HepG2 (cell line): ENCODE data around the gene ST8SIA6. TPM values are rescaled to one million over a fixed set of nuclear protein-coding genes. Genes with fewer than 3 reads are reported as not detected.

Experiments
- ATAC-seq: fragments of 200-7000 bp; cut with Tn5 transposase; 3 replicates; pipeline ENCODE4 v1.9.1; 2020; ENCODE audit warnings: mild to moderate bottlenecking, moderate library complexity
- BruUV-seq: library from RNA; stranded (reverse); fragments of 400-500 nt; replicated peaks from 2 replicates; lab custom pipeline; 2021; lab: Mats Ljungman, UMichigan
- CTCF ChIA-PET: fragments of 300-600 bp; formaldehyde crosslinking; extraction: SDS; loops from one replicate; lab custom pipeline; 2021; ENCODE audit warnings: low total read pairs, inconsistent platforms, low intra/inter-chr PET ratio; lab: Yijun Ruan, JAX
- POLR2A ChIA-PET: fragments of 350-600 bp; sonication (Branson Sonifier 250); formaldehyde crosslinking; loops from one replicate; lab custom pipeline; 2020; ENCODE audit warnings: antibody characterized with exemption, inconsistent platforms; lab: Yijun Ruan, JAX
- DNase-seq: peaks from one replicate; pipeline ENCODE4 v3.0.0-alpha.2; 2015; ENCODE audit warnings: low spot score
- FAIRE-seq: peaks from 3 replicates; lab custom pipeline; 2011; peaks lifted over from hg19 to GRCh38; lab: Jason Lieb, UNC
- H2AFZ ChIP-seq: one replicate; pipeline ENCODE4 v1.6.1; 2011; ENCODE audit warnings: low read length, inconsistent platforms
- H3K27ac ChIP-seq: fragments of 300-600 bp; 3 replicates; pipeline ENCODE4 v1.8.0; 2011; ENCODE audit warnings: mixed run types, mild to moderate bottlenecking, mixed read lengths, low read length, inconsistent platforms; ENCODE audit not compliant: insufficient read depth; ENCODE audit errors: extremely low read length
- H3K27me3 ChIP-seq, 2 experiments: fragments of 200-600 bp in 1 of 2; 2 replicates in 1 of 2; 3 replicates in 1 of 2; pipeline versions ENCODE4 v1.6.0 to v1.8.0; 2011; ENCODE audit warnings: low read length in 2 of 2, mild to moderate bottlenecking in 2 of 2, moderate library complexity in 2 of 2, inconsistent platforms in 1 of 2; ENCODE audit not compliant: insufficient read depth in 2 of 2, control insufficient read depth in 1 of 2
- H3K36me3 ChIP-seq, 2 experiments: fragments of 200-600 bp in 1 of 2; replicated peaks in 1 of 2; 2 replicates in 1 of 2; 3 replicates in 1 of 2; pipeline versions ENCODE4 v1.5.1 to v1.8.0; 2011; ENCODE audit warnings: low read length in 2 of 2, inconsistent platforms in 1 of 2; ENCODE audit not compliant: insufficient read depth in 2 of 2, control insufficient read depth in 1 of 2
- H3K4me1 ChIP-seq: 2 replicates; pipeline ENCODE4 v1.5.1; 2012; ENCODE audit warnings: low read length, inconsistent platforms; ENCODE audit not compliant: insufficient read depth
- H3K4me2 ChIP-seq: 2 replicates; pipeline ENCODE4 v1.6.0; 2011; ENCODE audit warnings: low read depth, low read length, inconsistent platforms
- H3K4me3 ChIP-seq, 3 experiments: fragments of 200-600 bp in 1 of 3; sonication (generic), shearing (Covaris generic) in 1 of 3; replicated peaks in 1 of 3; 2 replicates each; pipeline ENCODE4 v1.5.1; 2011 to 2016; ENCODE audit warnings: low read length in 3 of 3, inconsistent platforms in 2 of 3, low read depth in 2 of 3, mild to moderate bottlenecking in 2 of 3, control low read depth in 1 of 3, mixed read lengths in 1 of 3; ENCODE audit not compliant: insufficient read depth in 1 of 3
- H3K79me2 ChIP-seq: one replicate; pipeline ENCODE4 v1.6.1; 2011; ENCODE audit warnings: low read length, inconsistent platforms; ENCODE audit not compliant: insufficient read depth
- H3K9ac ChIP-seq: 2 replicates; pipeline ENCODE4 v1.6.0; 2011; ENCODE audit warnings: mild to moderate bottlenecking, low read depth, low read length, inconsistent platforms; ENCODE audit not compliant: insufficient read depth
- H3K9me3 ChIP-seq: 2 replicates; pipeline ENCODE4 v1.5.1; 2012; ENCODE audit warnings: mild to moderate bottlenecking, low read length
- H4K20me1 ChIP-seq: 2 replicates; pipeline ENCODE4 v1.6.0; 2011; ENCODE audit warnings: inconsistent platforms, mild to moderate bottlenecking, low read length, moderate library complexity; ENCODE audit not compliant: insufficient read depth
- GFI1 ChIP-seq: sonication (generic); formaldehyde crosslinking; IDR thresholded peaks from 2 replicates; pipeline ENCODE4 v1.5.0; 2020; ENCODE audit warnings: missing genetic modification reagents, mild to moderate bottlenecking, borderline replicate concordance
- HMG20B ChIP-seq: conservative IDR thresholded peaks from 2 replicates; pipeline ENCODE4 v1.6.1; 2016; ENCODE audit warnings: missing genetic modification reagents, missing compliant biosample characterization
- MED13 ChIP-seq: sonication (generic); formaldehyde crosslinking; IDR thresholded peaks from 2 replicates; pipeline ENCODE4 v1.5.0; 2020; ENCODE audit warnings: missing genetic modification reagents
- MIER3 ChIP-seq: IDR thresholded peaks from 2 replicates; pipeline ENCODE4 v1.6.1; 2016; ENCODE audit warnings: missing compliant biosample characterization, borderline replicate concordance
- NR2C2 ChIP-seq: sonication (generic); formaldehyde crosslinking; IDR thresholded peaks from 2 replicates; pipeline ENCODE4 v1.4.0; 2020; ENCODE audit warnings: missing genetic modification reagents, mild to moderate bottlenecking, moderate library complexity, borderline replicate concordance
- PAF1 ChIP-seq: IDR thresholded peaks from 2 replicates; pipeline ENCODE4 v1.6.1; 2016; ENCODE audit warnings: missing genetic modification reagents, missing compliant biosample characterization
- RBM39 ChIP-seq: fragments of 200-400 bp; formaldehyde crosslinking; IDR thresholded peaks from one replicate; pipeline ENCODE4 v1.6.1; 2018; ENCODE audit warnings: antibody characterized with exemption, mild to moderate bottlenecking, low read depth, low read length; ENCODE audit not compliant: poor library complexity, severe bottlenecking
- ZNF263 ChIP-seq: sonication (generic); formaldehyde crosslinking; IDR thresholded peaks from 2 replicates; pipeline ENCODE4 v1.4.0; 2020; ENCODE audit warnings: missing genetic modification reagents
- ZNF292 ChIP-seq: sonication (generic); formaldehyde crosslinking; IDR thresholded peaks from 2 replicates; pipeline ENCODE4 v1.8.1; 2022; ENCODE audit warnings: mild to moderate bottlenecking, low read depth, missing genetic modification reagents, borderline replicate concordance
- ZNF772 ChIP-seq: sonication (generic); formaldehyde crosslinking; IDR thresholded peaks from 2 replicates; pipeline ENCODE4 v1.5.0; 2020; ENCODE audit warnings: mild to moderate bottlenecking, missing genetic modification reagents
- WGBS: methylation state at CpG from one replicate; pipeline ENCODE4 v1.1.6; 2017; ENCODE audit warnings: low lambda C conversion rate; 5-methylcytosine and 5-hydroxymethylcytosine counted together
- in situ Hi-C: cut with HindIII; loops from 2 replicates; pipeline ENCODE4 v1.10.0; 2017; ENCODE audit warnings: low pct_unique_long_range_greater_than_20kb; ENCODE audit not compliant: extremely low pct_ligation_motif_present
- intact Hi-C: fragments of 100-400 bp; cut with micrococcal nuclease; formaldehyde crosslinking; loops from one replicate; pipeline ENCODE4 v1.10.0; 2022; ENCODE audit not compliant: unreplicated experiment
- polyA plus RNA-seq, 8 experiments: library from polyadenylated mRNA; depleted of rRNA in 3 of 8; stranded (reverse) in 7 of 8; unstranded in 1 of 8; fragments of >200 nt; fragmentation: Illumina TruSeq in 4 of 8; extraction: Trizol in 4 of 8; gene quantifications; 2 replicates each; pipeline versions ENCODE4 v1.2.1 to v1.2.3, GENCODE V29; 2011 to 2016; ENCODE audit warnings: low read depth in 4 of 8, missing spikeins in 1 of 8, mixed read lengths in 1 of 8; ENCODE audit not compliant: insufficient read depth in 1 of 8
- total RNA-seq, 5 experiments: library from RNA; depleted of rRNA; stranded (reverse); fragments of >200 nt; fragmentation: Illumina TruSeq; extraction: Trizol; gene quantifications; 2 replicates each; pipeline ENCODE4 v1.2.3, GENCODE V29; 2016; ENCODE audit warnings: low read depth in 1 of 5
- TF ChIP-seq, protein P1 (sequence below): sonication (generic); formaldehyde crosslinking; IDR thresholded peaks from 2 replicates; pipeline ENCODE4 v1.4.0; 2020; ENCODE audit warnings: missing genetic modification reagents
- TF ChIP-seq, protein P2 (sequence below): sonication (generic); formaldehyde crosslinking; IDR thresholded peaks from 2 replicates; pipeline ENCODE4 v1.9.0; 2021; ENCODE audit warnings: missing genetic modification reagents, mild to moderate bottlenecking, borderline replicate concordance
- TF ChIP-seq, protein P3 (sequence below): sonication (generic); formaldehyde crosslinking; IDR thresholded peaks from 2 replicates; pipeline ENCODE4; 2020; ENCODE audit warnings: missing genetic modification reagents, mild to moderate bottlenecking, borderline replicate concordance

ST8SIA6 gene
- total and polyA plus RNA-seq, 2 of the 13 experiments (the other 11 are each of a cell fraction or from before 2014, with no cell fraction given) = not detected

DNA sequence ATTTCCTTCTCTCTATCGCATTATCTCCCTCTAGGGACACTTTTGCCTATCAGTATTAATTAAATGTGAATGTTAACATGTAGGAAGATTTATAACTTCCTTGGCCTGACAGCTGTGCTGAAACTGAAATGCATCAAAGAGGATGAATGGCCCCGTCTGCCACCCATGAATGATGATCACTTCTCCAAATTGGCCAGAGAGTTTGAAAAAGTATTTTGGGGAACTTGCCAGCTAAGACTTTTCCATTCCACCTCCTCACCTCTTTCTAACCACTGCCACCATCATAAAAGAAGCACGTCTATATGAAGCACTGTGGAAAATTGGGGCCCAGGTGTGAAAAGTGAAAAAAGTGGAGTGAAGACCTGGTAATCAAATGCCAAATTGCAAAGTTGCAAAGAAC, 25.4 kb upstream of the ST8SIA6 start:
- Histone ChIP-seq H3K79me2 (no peaks in the 10 kb centered on the region), H3K27me3 (peaks cover 0 to 4% of the 10 kb centered on the region in 2 experiments; a peak in 1 of 5 replicates), H3K36me3 (no peaks in the 10 kb centered on the region), H2AFZ (no peak overlapping the region), H3K27ac (no peak overlapping the region), H4K20me1 (no peaks in the 10 kb centered on the region), H3K9ac (no peak overlapping the region)
- FAIRE-seq = no peak
- BruUV-seq = no TSS peak
- DNase-seq = no peak
- POLR2A ChIA-PET = no interaction called here
- CTCF ChIA-PET = no interaction called here
- in situ Hi-C loops = no loop called here
- no peak for ATAC-seq
- TF ChIP-seq, protein P1, sequence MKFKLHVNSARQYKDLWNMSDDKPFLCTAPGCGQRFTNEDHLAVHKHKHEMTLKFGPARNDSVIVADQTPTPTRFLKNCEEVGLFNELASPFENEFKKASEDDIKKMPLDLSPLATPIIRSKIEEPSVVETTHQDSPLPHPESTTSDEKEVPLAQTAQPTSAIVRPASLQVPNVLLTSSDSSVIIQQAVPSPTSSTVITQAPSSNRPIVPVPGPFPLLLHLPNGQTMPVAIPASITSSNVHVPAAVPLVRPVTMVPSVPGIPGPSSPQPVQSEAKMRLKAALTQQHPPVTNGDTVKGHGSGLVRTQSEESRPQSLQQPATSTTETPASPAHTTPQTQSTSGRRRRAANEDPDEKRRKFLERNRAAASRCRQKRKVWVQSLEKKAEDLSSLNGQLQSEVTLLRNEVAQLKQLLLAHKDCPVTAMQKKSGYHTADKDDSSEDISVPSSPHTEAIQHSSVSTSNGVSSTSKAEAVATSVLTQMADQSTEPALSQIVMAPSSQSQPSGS (CRISPR knock-in tag) = no peak
- TF ChIP-seq NR2C2 (CRISPR knock-in tag) = no peak
- no peak for TF ChIP-seq MED13 (CRISPR knock-in tag)
- TF ChIP-seq, protein P2, sequence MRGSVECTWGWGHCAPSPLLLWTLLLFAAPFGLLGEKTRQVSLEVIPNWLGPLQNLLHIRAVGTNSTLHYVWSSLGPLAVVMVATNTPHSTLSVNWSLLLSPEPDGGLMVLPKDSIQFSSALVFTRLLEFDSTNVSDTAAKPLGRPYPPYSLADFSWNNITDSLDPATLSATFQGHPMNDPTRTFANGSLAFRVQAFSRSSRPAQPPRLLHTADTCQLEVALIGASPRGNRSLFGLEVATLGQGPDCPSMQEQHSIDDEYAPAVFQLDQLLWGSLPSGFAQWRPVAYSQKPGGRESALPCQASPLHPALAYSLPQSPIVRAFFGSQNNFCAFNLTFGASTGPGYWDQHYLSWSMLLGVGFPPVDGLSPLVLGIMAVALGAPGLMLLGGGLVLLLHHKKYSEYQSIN (CRISPR knock-in tag) = no peak
- TF ChIP-seq RBM39 = no peak
- TF ChIP-seq ZNF772 (CRISPR knock-in tag) = no peak
- no peak for TF ChIP-seq PAF1 (CRISPR knock-in tag)
- no peak for TF ChIP-seq ZNF263 (CRISPR knock-in tag)
- no peak for TF ChIP-seq GFI1 (CRISPR knock-in tag)
- TF ChIP-seq HMG20B = no peak
- TF ChIP-seq ZNF292 (CRISPR knock-in tag) = no peak
- TF ChIP-seq, protein P3, sequence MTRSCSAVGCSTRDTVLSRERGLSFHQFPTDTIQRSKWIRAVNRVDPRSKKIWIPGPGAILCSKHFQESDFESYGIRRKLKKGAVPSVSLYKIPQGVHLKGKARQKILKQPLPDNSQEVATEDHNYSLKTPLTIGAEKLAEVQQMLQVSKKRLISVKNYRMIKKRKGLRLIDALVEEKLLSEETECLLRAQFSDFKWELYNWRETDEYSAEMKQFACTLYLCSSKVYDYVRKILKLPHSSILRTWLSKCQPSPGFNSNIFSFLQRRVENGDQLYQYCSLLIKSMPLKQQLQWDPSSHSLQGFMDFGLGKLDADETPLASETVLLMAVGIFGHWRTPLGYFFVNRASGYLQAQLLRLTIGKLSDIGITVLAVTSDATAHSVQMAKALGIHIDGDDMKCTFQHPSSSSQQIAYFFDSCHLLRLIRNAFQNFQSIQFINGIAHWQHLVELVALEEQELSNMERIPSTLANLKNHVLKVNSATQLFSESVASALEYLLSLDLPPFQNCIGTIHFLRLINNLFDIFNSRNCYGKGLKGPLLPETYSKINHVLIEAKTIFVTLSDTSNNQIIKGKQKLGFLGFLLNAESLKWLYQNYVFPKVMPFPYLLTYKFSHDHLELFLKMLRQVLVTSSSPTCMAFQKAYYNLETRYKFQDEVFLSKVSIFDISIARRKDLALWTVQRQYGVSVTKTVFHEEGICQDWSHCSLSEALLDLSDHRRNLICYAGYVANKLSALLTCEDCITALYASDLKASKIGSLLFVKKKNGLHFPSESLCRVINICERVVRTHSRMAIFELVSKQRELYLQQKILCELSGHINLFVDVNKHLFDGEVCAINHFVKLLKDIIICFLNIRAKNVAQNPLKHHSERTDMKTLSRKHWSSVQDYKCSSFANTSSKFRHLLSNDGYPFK (CRISPR knock-in tag) = no peak
- no peak for TF ChIP-seq MIER3 (CRISPR knock-in tag)
- TF ChIP-seq, all 625 proteins: peak for 0
- 0% methylated on average over 3 of the region's 3 CpGs for WGBS
- intact Hi-C loops = no loop called here
- no peaks in the 10 kb centered on the region for H3K4me1 ChIP-seq
- no peak overlapping the region for H3K4me2 ChIP-seq
- H3K4me3 ChIP-seq = no peak overlapping the region
- no peaks in the 10 kb centered on the region for H3K9me3 ChIP-seq
